Neuronal stem cell (in vitro differentiated cells): ENCODE measurements around the gene CMC4.

Source experiments
- DNase-seq: peaks from one replicate; pipeline ENCODE4 v3.0.0-alpha.2; 2013; ENCODE audit warnings: low spot score
- H2AFZ ChIP-seq: one replicate; pipeline ENCODE4 v1.6.1; 2013; ENCODE audit warnings: mild to moderate bottlenecking, low read length, inconsistent platforms
- H2AK5ac ChIP-seq: 2 replicates; pipeline ENCODE4 v1.6.1; 2013; ENCODE audit warnings: low read depth, mild to moderate bottlenecking, inconsistent platforms, low read length, moderate library complexity, mixed read lengths
- H2BK120ac ChIP-seq: 2 replicates; pipeline ENCODE4 v1.6.1; 2013; ENCODE audit warnings: low read depth, mild to moderate bottlenecking, inconsistent platforms, low read length, moderate library complexity, mixed read lengths
- H2BK12ac ChIP-seq: one replicate; pipeline ENCODE4 v1.6.1; 2013; ENCODE audit warnings: low read length, inconsistent platforms
- H2BK15ac ChIP-seq: 2 replicates; pipeline ENCODE4 v1.6.1; 2013; ENCODE audit warnings: mild to moderate bottlenecking, low read length, inconsistent platforms, mixed read lengths
- H2BK5ac ChIP-seq: one replicate; pipeline ENCODE4 v1.6.1; 2013; ENCODE audit warnings: inconsistent platforms, mild to moderate bottlenecking, low read length, moderate library complexity
- H3K14ac ChIP-seq: one replicate; pipeline ENCODE4 v1.6.1; 2013; ENCODE audit warnings: low read length, inconsistent platforms
- H3K18ac ChIP-seq: 2 replicates; pipeline ENCODE4 v1.6.1; 2013; ENCODE audit warnings: low read length, inconsistent platforms
- H3K23ac ChIP-seq: 2 replicates; pipeline ENCODE4 v1.6.1; 2013; ENCODE audit warnings: low read depth, mild to moderate bottlenecking, mixed read lengths, low read length, inconsistent platforms; ENCODE audit not compliant: poor library complexity
- H3K27ac ChIP-seq: replicated peaks from 3 replicates; pipeline ENCODE4 v1.5.1; 2013; ENCODE audit warnings: low read length, inconsistent platforms
- H3K27me3 ChIP-seq, 3 experiments: 2 replicates each; pipeline ENCODE4 v1.6.1; 2013; ENCODE audit warnings: low read length in 3 of 3, mild to moderate bottlenecking in 2 of 3, inconsistent platforms in 1 of 3, low read depth in 1 of 3, mixed read lengths in 1 of 3, moderate library complexity in 1 of 3; ENCODE audit not compliant: control insufficient read depth in 3 of 3, insufficient read depth in 3 of 3
- H3K36me3 ChIP-seq, 2 donors: replicated peaks in 1 of 2; 2 replicates each; pipeline ENCODE4 v1.6.1; 2013; ENCODE audit warnings: low read length in 2 of 2; ENCODE audit not compliant: control insufficient read depth in 2 of 2, insufficient read depth in 2 of 2
- H3K4ac ChIP-seq: 2 replicates; pipeline ENCODE4 v1.6.1; 2013; ENCODE audit warnings: inconsistent platforms, mild to moderate bottlenecking, low read length, moderate library complexity
- H3K4me1 ChIP-seq, 2 donors: 1 replicate in 1 of 2; 2 replicates in 1 of 2; pipeline ENCODE4 v1.6.1; 2013; ENCODE audit warnings: low read length in 2 of 2, low read depth in 1 of 2; ENCODE audit not compliant: control insufficient read depth in 2 of 2, insufficient read depth in 1 of 2
- H3K4me2 ChIP-seq: one replicate; pipeline ENCODE4 v1.6.1; 2013; ENCODE audit warnings: mild to moderate bottlenecking, low read length, inconsistent platforms; ENCODE audit not compliant: insufficient read depth, poor library complexity, severe bottlenecking
- H3K4me3 ChIP-seq, 2 donors: 2 replicates each; pipeline ENCODE4 v1.5.1; 2013; ENCODE audit warnings: low read length in 2 of 2, mild to moderate bottlenecking in 2 of 2, inconsistent platforms in 1 of 2, moderate library complexity in 1 of 2
- H3K79me1 ChIP-seq: one replicate; pipeline ENCODE4 v1.6.1; 2013; ENCODE audit warnings: low read depth, mild to moderate bottlenecking, inconsistent platforms, low read length, moderate library complexity
- H3K9ac ChIP-seq: one replicate; pipeline ENCODE4 v1.6.1; 2013; ENCODE audit warnings: mild to moderate bottlenecking, low read depth, low read length, inconsistent platforms; ENCODE audit not compliant: poor library complexity
- H3K9me3 ChIP-seq, 2 donors: replicated peaks in 1 of 2; 2 replicates each; pipeline versions ENCODE3 to v1.6.1; 2013; ENCODE audit warnings: low read length in 2 of 2, mild to moderate bottlenecking in 2 of 2, inconsistent platforms in 1 of 2, low read depth in 1 of 2, mixed read lengths in 1 of 2, moderate library complexity in 1 of 2; ENCODE audit not compliant: control insufficient read depth in 2 of 2, insufficient read depth in 1 of 2
- H4K8ac ChIP-seq: one replicate; pipeline ENCODE4 v1.6.1; 2013; ENCODE audit warnings: low read depth, mild to moderate bottlenecking, inconsistent platforms, low read length, moderate library complexity
- H4K91ac ChIP-seq: one replicate; pipeline ENCODE4 v1.6.1; 2013; ENCODE audit warnings: low read length, low read depth, mild to moderate bottlenecking, inconsistent platforms; ENCODE audit not compliant: poor library complexity
- WGBS, 2 donors: extraction: QIAGEN DNeasy Blood & Tissue Kit; methylation state at CpG; one replicate each; pipeline ENCODE4 v1.1.7; 2013; ENCODE audit warnings: missing lambda C conversion rate in 2 of 2, mixed read lengths in 1 of 2; ENCODE audit not compliant: insufficient read length in 2 of 2, insufficient replicate concordance in 1 of 2; ENCODE audit errors: extremely low coverage in 2 of 2; 5-methylcytosine and 5-hydroxymethylcytosine counted together

Gene CMC4

GRCh38 chrX:155108427-155108826 is 37.5 kb upstream of the CMC4 start:
- Histone ChIP-seq H3K27ac (no peak overlapping the region), H2BK15ac (no peak overlapping the region), H3K4me2 (no peak overlapping the region), H3K4me1 (no peaks in the 10 kb centered on the region), H3K18ac (no peak overlapping the region), H3K14ac (no peak overlapping the region), H3K27me3 (no peaks in the 10 kb centered on the region), H3K4me3 (no peak overlapping the region), H2BK5ac (no peak overlapping the region), H2BK120ac (no peak overlapping the region), H4K91ac (no peak overlapping the region), H3K4ac (no peak overlapping the region), H4K8ac (no peak overlapping the region), H3K23ac (no peak overlapping the region), H2BK12ac (no peak overlapping the region), H3K36me3 (peaks cover 0 to 16% of the 10 kb centered on the region in 2 donors), H3K9me3 (peaks cover 0 to 6% of the 10 kb centered on the region in 2 donors), H3K79me1 (no peaks in the 10 kb centered on the region), H2AFZ (no peak overlapping the region), H3K9ac (no peak overlapping the region), H2AK5ac (no peak overlapping the region)
- DNase-seq, result no peak

- no peak overlapping the region for H3K4ac ChIP-seq
- H3K79me1 ChIP-seq, result no peaks in the 10 kb centered on the region
- no peak overlapping the region for H3K4me3 ChIP-seq
- H3K36me3 ChIP-seq, result peaks cover 0 to 16% of the 10 kb centered on the region in 2 donors
- no peak overlapping the region for H2BK15ac ChIP-seq
- H4K91ac ChIP-seq, result no peak overlapping the region
- H3K4me1 ChIP-seq, result no peaks in the 10 kb centered on the region
- H4K8ac ChIP-seq, result no peak overlapping the region
- WGBS, 2 donors, result no CpG with 5 or more reads among the region's 2 CpGs
- no peak overlapping the region for H3K27ac ChIP-seq
- no peaks in the 10 kb centered on the region for H3K9me3 ChIP-seq
- H2BK5ac ChIP-seq, result no peak overlapping the region
- H3K14ac ChIP-seq, result no peak overlapping the region
- H3K18ac ChIP-seq, result no peak overlapping the region
- no peak overlapping the region for H2BK12ac ChIP-seq
- no peak for DNase-seq
- H2AK5ac ChIP-seq, result no peak overlapping the region
- no peak overlapping the region for H3K9ac ChIP-seq
- no peak overlapping the region for H2BK120ac ChIP-seq
- no peaks in the 10 kb centered on the region for H3K27me3 ChIP-seq
- H3K4me2 ChIP-seq, result no peak overlapping the region
- no peak overlapping the region for H3K23ac ChIP-seq
- H2AFZ ChIP-seq, result no peak overlapping the region
Measured at GRCh38 chrX:155105919-155106318, 35.0 kb upstream of the CMC4 start.

DNA sequence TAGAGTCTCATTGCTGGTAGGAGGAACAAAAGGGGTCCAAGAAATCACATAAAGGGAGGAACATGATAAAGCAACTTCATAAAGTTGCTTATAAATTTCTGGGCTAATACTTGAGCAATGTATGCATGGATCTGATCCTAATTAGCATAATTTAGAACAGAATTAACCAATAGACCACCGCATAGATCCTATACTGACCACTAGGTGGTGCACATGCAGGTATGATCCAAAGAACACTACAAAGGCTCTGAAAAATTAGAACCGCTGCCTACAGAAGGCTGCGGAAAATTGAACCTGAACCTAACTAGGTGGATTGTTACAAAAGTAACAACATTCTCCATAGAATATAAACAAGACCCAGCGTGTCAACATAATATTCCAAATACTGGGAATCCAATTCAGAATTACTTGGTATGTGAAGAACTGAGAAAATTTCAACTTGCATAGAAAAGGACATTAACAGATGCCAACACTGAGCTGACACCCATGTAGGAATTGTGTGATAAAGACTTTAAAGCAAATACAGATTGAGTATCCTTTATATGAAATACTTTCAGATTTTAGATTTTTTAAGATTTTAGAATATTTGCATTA is 23.6 kb upstream of the CMC4 start:
- Histone ChIP-seq H2BK5ac (no peak overlapping the region), H2AK5ac (no peak overlapping the region), H3K36me3 (peaks cover 2 to 45% of the 10 kb centered on the region in 2 donors), H3K9ac (no peak overlapping the region), H2BK12ac (no peak overlapping the region), H3K9me3 (no peaks in the 10 kb centered on the region), H3K79me1 (no peaks in the 10 kb centered on the region), H3K18ac (no peak overlapping the region), H3K4ac (no peak overlapping the region), H3K27ac (no peak overlapping the region), H3K14ac (no peak overlapping the region), H4K8ac (no peak overlapping the region), H2AFZ (no peak overlapping the region), H2BK15ac (no peak overlapping the region), H2BK120ac (no peak overlapping the region), H3K23ac (no peak overlapping the region), H3K4me1 (no peaks in the 10 kb centered on the region), H3K27me3 (no peaks in the 10 kb centered on the region), H3K4me3 (no peak overlapping the region), H4K91ac (no peak overlapping the region), H3K4me2 (no peak overlapping the region)
- no CpG with 5 or more reads among the region's 4 CpGs for WGBS, 2 donors
- DNase-seq, result no peak

- no CpG with 5 or more reads among the region's 26 CpGs for WGBS, 2 donors
- no peak for DNase-seq
- no peak overlapping the region for H2BK5ac ChIP-seq
Measured at GRCh38 chrX:155086961-155087735, 16.2 kb upstream of the CMC4 start.

More at GRCh38 chrX:155086961-155087735, 16.2 kb upstream of the CMC4 start:
- Histone ChIP-seq H2AK5ac (no peak overlapping the region), H3K4me3 (no peak overlapping the region), H3K18ac (no peak overlapping the region), H3K27me3 (no peaks in the 10 kb centered on the region), H3K4me1 (no peaks in the 10 kb centered on the region), H3K9me3 (no peaks in the 10 kb centered on the region), H2BK15ac (no peak overlapping the region), H4K8ac (no peak overlapping the region), H3K4ac (no peak overlapping the region), H3K14ac (no peak overlapping the region), H2BK12ac (no peak overlapping the region), H3K23ac (no peak overlapping the region), H3K79me1 (no peaks in the 10 kb centered on the region), H3K36me3 (peaks cover 7 to 54% of the 10 kb centered on the region in 2 donors), H2BK120ac (no peak overlapping the region), H2AFZ (no peak overlapping the region), H4K91ac (no peak overlapping the region), H3K27ac (no peak overlapping the region), H3K9ac (no peak overlapping the region), H3K4me2 (no peak overlapping the region)
